Activated naive CD8-positive, alpha-beta T cell treated with anti-CD3 and anti-CD28 coated beads, Interleukin-2, amount 50 U/mL, for 24 hours (primary cell): ENCODE results near the gene DNAJC8.

Experiments
- ATAC-seq: fragments of 150-1000 bp; cut with Tn5 transposase; one replicate; pipeline ENCODE4 v1.10.0; 2021
- DNase-seq: peaks from one replicate; pipeline ENCODE4 v3.0.0; 2021
- H3K27ac Mint-ChIP-seq: one replicate; pipeline ENCODE4 v1.8.0; 2021; ENCODE audit warnings: mild to moderate bottlenecking, mixed read lengths
- H3K27me3 Mint-ChIP-seq: one replicate; pipeline ENCODE4 v1.8.0; 2021; ENCODE audit warnings: mixed read lengths
- H3K36me3 Mint-ChIP-seq: one replicate; pipeline ENCODE4 v1.8.0; 2021; ENCODE audit warnings: low read depth, mixed read lengths
- H3K4me1 Mint-ChIP-seq: one replicate; pipeline ENCODE4 v1.8.0; 2021; ENCODE audit warnings: mixed read lengths
- H3K4me3 Mint-ChIP-seq: one replicate; pipeline ENCODE4 v1.8.0; 2021; ENCODE audit warnings: mild to moderate bottlenecking, moderate library complexity, mixed read lengths
- H3K9me3 Mint-ChIP-seq: one replicate; pipeline ENCODE4 v1.8.0; 2021; ENCODE audit warnings: mixed read lengths

DNAJC8 gene

GRCh38 chr1:28156821-28157220, 76.0 kb downstream of the DNAJC8 start:
- DNase-seq, result no peak

GRCh38 chr1:28155628-28156027, 77.2 kb downstream of the DNAJC8 start:
- Mint-ChIP-seq H3K4me1 (no peaks in the 10 kb centered on the region), H3K4me3 (no peak overlapping the region), H3K36me3 (no peaks in the 10 kb centered on the region), H3K9me3 (no peaks in the 10 kb centered on the region), H3K27ac (no peak overlapping the region), H3K27me3 (peaks cover 24% of the 10 kb centered on the region)
- DNase-seq, result no peak
- no peak for ATAC-seq

More at GRCh38 chr1:28156821-28157220, 76.0 kb downstream of the DNAJC8 start:
- no peaks in the 10 kb centered on the region for H3K36me3 Mint-ChIP-seq
- no peaks in the 10 kb centered on the region for H3K4me1 Mint-ChIP-seq
- peaks cover 24% of the 10 kb centered on the region for H3K27me3 Mint-ChIP-seq
- no peak overlapping the region for H3K4me3 Mint-ChIP-seq
- H3K9me3 Mint-ChIP-seq, result no peaks in the 10 kb centered on the region
- no peak overlapping the region for H3K27ac Mint-ChIP-seq
- ATAC-seq, result no peak

DNA sequence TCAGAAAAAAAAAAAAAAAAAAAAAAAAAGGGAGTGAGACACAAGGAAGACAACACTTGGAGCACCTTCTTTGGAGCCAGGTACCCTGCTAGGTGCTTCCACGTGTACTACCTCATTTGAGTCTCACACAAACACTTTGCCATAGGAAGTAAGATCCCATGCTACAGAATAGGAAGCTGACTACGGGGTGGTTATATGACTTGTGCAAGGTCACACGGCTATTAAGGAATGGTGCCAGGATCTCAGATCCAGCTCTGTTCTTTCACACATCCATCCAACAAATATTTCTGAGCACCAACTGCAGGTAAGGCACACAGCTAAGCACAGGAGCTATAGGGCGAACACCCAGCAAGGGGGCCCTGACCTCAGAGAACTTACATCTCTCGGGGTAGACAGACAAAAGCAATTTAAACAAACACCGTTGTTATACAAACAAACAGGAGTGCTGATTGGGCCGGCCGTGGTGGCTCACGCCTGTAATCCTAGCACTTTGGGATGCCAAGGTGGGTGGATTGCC, 78.7 kb downstream of the DNAJC8 start:
- Mint-ChIP-seq H3K27me3 (peaks cover 25% of the 10 kb centered on the region), H3K27ac (no peak overlapping the region), H3K4me1 (no peaks in the 10 kb centered on the region), H3K4me3 (no peak overlapping the region), H3K9me3 (no peaks in the 10 kb centered on the region), H3K36me3 (no peaks in the 10 kb centered on the region)
- DNase-seq, result no peak
- ATAC-seq, result no peak
